GM12891 (cell line): Measurements from ENCODE around the gene RETNLB. TPM values are rescaled to one million over a fixed set of nuclear protein-coding genes. Genes with fewer than 3 reads are reported as not detected.

Experiments
- DNase-seq: peaks from one replicate; pipeline ENCODE4 v3.0.0; 2011; ENCODE audit warnings: low spot score; ENCODE audit not compliant: insufficient read length
- FAIRE-seq: peaks from 2 replicates; lab custom pipeline; 2011; peaks lifted over from hg19 to GRCh38; lab: Jason Lieb, UNC
- PAX5 ChIP-seq: IDR thresholded peaks from 2 replicates; pipeline ENCODE4 v1.6.1; 2011; ENCODE audit warnings: low read length, moderate library complexity, mild to moderate bottlenecking; ENCODE audit not compliant: insufficient read depth, severe bottlenecking
- POLR2A ChIP-seq: IDR thresholded peaks from 2 replicates; pipeline ENCODE4 v1.6.1; 2011; ENCODE audit warnings: low read depth, low read length, control low read depth
- POLR2AphosphoS5 ChIP-seq: IDR thresholded peaks from 2 replicates; pipeline ENCODE4 v1.6.1; 2011; ENCODE audit warnings: low read depth, low read length, control low read depth
- POU2F2 ChIP-seq: IDR thresholded peaks from 2 replicates; pipeline ENCODE4 v1.6.1; 2011; ENCODE audit warnings: low read depth, mild to moderate bottlenecking, control low read depth, low read length, moderate library complexity
- SPI1 ChIP-seq: IDR thresholded peaks from 2 replicates; pipeline ENCODE4 v1.6.1; 2011; ENCODE audit warnings: low read depth, low read length, control low read depth
- TAF1 ChIP-seq: IDR thresholded peaks from 2 replicates; pipeline ENCODE4 v1.6.1; 2011; ENCODE audit warnings: low read depth, low read length, control low read depth
- polyA plus RNA-seq: library from polyadenylated mRNA; unstranded; fragments of >200 nt; gene quantifications from one replicate; pipeline ENCODE4 v1.2.1, GENCODE V29; 2012; ENCODE audit warnings: low read depth, missing spikeins, inconsistent platforms; ENCODE audit not compliant: missing spikeins

RETNLB gene
- not detected for polyA plus RNA-seq

- DNase-seq (no peak), FAIRE-seq (no peak)
- TF ChIP-seq SPI1 (no peak), POLR2AphosphoS5 (no peak), POU2F2 (no peak), PAX5 (no peak), TAF1 (no peak), POLR2A (no peak)
Observed at GRCh38 chr3:108757404-108757982, at the start of gene RETNLB. Gene RETNLB, minus strand, starts transcription at chr3:108757410. Its CDS starts 225 bp downstream, at chr3:108757185.

- no peak for DNase-seq
- TF ChIP-seq POU2F2 (no peak), POLR2A (no peak), SPI1 (no peak), TAF1 (no peak), POLR2AphosphoS5 (no peak), PAX5 (no peak)
- no peak for FAIRE-seq
Observed at GRCh38 chr3:108806316-108806715, 49.1 kb upstream of the RETNLB start.

- FAIRE-seq, result no peak
- no peak for TF ChIP-seq POLR2AphosphoS5
- no peak for TF ChIP-seq SPI1
- no peak for TF ChIP-seq TAF1
- TF ChIP-seq PAX5, result no peak
- TF ChIP-seq POU2F2, result no peak
- no peak for TF ChIP-seq POLR2A
Observed at GRCh38 chr3:108804966-108805365, 47.8 kb upstream of the RETNLB start.

GRCh38 chr3:108804437-108804836 lies 47.2 kb upstream of the RETNLB start:
- no peak for DNase-seq
- no peak for TF ChIP-seq TAF1
- no peak for TF ChIP-seq POLR2A
- TF ChIP-seq PAX5, result no peak
- TF ChIP-seq SPI1, result no peak
- TF ChIP-seq POU2F2, result no peak
- TF ChIP-seq POLR2AphosphoS5, result no peak
- FAIRE-seq, result no peak

More at GRCh38 chr3:108804966-108805365, 47.8 kb upstream of the RETNLB start:
- no peak for DNase-seq

- no peak for TF ChIP-seq TAF1
- TF ChIP-seq POU2F2, result no peak
- no peak for TF ChIP-seq PAX5
- no peak for TF ChIP-seq POLR2A
- no peak for TF ChIP-seq POLR2AphosphoS5
- no peak for TF ChIP-seq SPI1
- DNase-seq, result no peak
- FAIRE-seq, result no peak
Observed at GRCh38 chr3:108791473-108791872, 34.3 kb upstream of the RETNLB start.

- no peak for TF ChIP-seq SPI1
- TF ChIP-seq PAX5, result no peak
- no peak for TF ChIP-seq POLR2AphosphoS5
- TF ChIP-seq POU2F2, result no peak
- TF ChIP-seq POLR2A, result no peak
- TF ChIP-seq TAF1, result no peak
- no peak for FAIRE-seq
Observed at GRCh38 chr3:108780235-108780634, 23.0 kb upstream of the RETNLB start.

GRCh38 chr3:108779496-108779895 lies 22.3 kb upstream of the RETNLB start:
- DNase-seq (no peak), FAIRE-seq (no peak)
- TF ChIP-seq SPI1 (no peak), POLR2AphosphoS5 (no peak), POLR2A (no peak), TAF1 (no peak), POU2F2 (no peak), PAX5 (no peak)

More at GRCh38 chr3:108780235-108780634, 23.0 kb upstream of the RETNLB start:
- DNase-seq, result no peak

GRCh38 chr3:108775649-108776048 lies 18.4 kb upstream of the RETNLB start:
- FAIRE-seq (no peak), DNase-seq (no peak)
- TF ChIP-seq TAF1 (no peak), PAX5 (no peak), SPI1 (no peak), POU2F2 (no peak), POLR2A (no peak), POLR2AphosphoS5 (no peak)

GRCh38 chr3:108767253-108767652 lies 10.0 kb upstream of the RETNLB start:
- no peak for TF ChIP-seq POU2F2
- TF ChIP-seq SPI1, result no peak
- TF ChIP-seq PAX5, result no peak
- TF ChIP-seq POLR2A, result no peak
- TF ChIP-seq POLR2AphosphoS5, result no peak
- no peak for TF ChIP-seq TAF1
- DNase-seq (no peak), FAIRE-seq (no peak)

- DNase-seq, result no peak
- TF ChIP-seq PAX5 (no peak), SPI1 (no peak), POU2F2 (no peak), POLR2AphosphoS5 (no peak), POLR2A (no peak), TAF1 (no peak)
- no peak for FAIRE-seq
Observed at GRCh38 chr3:108755686-108756085, 1.5 kb downstream of the RETNLB start.
